HG03097 (cell line): Measurements from ENCODE around the gene SLC9A9.

Experiments used
- ATAC-seq: cut with Tn5 transposase; IDR thresholded peaks from one replicate; pipeline ENCODE4 v1.9.1; 2021; ENCODE audit not compliant: unreplicated experiment, low FRiP score

The SLC9A9 gene

GRCh38 chr3:143479727-143480126, 368.5 kb downstream of the SLC9A9 start:
- ATAC-seq = no peak

- ATAC-seq = no peak
Measured at GRCh38 chr3:143478115-143478693, 370.1 kb downstream of the SLC9A9 start.

- ATAC-seq = no peak
Measured at GRCh38 chr3:143476965-143477640, 371.2 kb downstream of the SLC9A9 start.

GRCh38 chr3:143475981-143476380, 372.3 kb downstream of the SLC9A9 start:
- ATAC-seq = no peak

GRCh38 chr3:143472731-143473523, 375.3 kb downstream of the SLC9A9 start:
- ATAC-seq = no peak

DNA sequence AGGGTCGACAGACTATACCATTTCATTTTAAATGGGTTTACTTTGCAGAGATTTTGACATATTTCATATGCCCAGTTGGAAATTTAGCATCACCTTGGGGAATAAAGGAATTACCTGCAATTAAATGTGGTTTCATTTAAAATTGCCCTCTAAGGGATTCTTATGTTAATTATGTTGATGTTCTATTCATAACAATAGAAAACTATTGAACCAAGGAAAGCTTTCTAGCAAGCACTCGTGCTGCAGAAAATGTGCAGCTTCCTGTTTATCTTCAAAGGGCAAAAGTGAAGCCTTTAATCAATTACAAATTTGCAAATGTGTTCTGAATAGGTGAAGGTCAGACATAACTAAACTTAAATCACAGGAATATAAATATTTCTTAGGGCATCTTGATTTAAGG, 376.6 kb downstream of the SLC9A9 start:
- ATAC-seq = no peak

- no peak for ATAC-seq
Measured at GRCh38 chr3:143469159-143469558, 379.1 kb downstream of the SLC9A9 start.

DNA sequence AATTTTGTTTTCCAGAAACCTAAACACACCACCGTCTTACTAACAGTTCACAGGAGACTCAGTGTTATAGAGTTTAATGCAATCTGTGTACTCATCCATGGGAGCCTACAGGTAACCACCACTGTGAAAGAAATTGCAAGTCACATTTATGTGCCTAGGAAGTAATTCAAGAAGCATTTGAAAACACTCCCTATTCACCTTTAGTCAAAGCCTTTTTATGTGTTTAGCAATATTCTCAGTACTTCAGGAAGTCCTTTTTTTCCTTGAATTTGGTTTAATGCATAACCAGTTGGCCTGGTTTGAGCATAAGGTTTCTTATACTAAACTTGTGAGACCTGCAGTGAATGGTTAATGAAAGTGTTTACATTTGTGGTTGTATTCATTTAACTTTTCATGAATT, 382.6 kb downstream of the SLC9A9 start:
- no peak for ATAC-seq

GRCh38 chr3:143464850-143465249, 383.4 kb downstream of the SLC9A9 start:
- peak; percentile 48 for ATAC-seq

DNA sequence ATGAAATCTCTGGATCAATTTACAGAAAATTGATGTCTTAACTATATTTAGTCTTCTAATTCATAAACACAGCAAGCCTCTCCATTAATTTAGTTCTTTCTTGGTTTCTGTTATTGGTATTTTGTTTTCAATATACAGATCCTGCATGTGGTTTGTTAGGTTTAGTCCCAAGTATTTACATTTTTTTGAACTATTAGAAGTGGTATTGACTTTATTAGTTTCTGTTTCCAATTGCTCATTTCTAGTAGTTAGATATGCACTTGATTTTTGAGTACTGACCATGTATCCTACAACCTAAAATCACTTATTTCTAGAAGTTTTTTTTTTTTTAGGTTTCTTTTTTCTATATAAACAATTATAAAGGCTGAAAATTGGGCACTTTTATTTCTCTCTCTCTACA, 392.8 kb downstream of the SLC9A9 start:
- ATAC-seq = no peak

GRCh38 chr3:143450632-143451031, 397.6 kb downstream of the SLC9A9 start:
- no peak for ATAC-seq

- no peak for ATAC-seq
Measured at GRCh38 chr3:143447491-143447890, 400.8 kb downstream of the SLC9A9 start.

DNA sequence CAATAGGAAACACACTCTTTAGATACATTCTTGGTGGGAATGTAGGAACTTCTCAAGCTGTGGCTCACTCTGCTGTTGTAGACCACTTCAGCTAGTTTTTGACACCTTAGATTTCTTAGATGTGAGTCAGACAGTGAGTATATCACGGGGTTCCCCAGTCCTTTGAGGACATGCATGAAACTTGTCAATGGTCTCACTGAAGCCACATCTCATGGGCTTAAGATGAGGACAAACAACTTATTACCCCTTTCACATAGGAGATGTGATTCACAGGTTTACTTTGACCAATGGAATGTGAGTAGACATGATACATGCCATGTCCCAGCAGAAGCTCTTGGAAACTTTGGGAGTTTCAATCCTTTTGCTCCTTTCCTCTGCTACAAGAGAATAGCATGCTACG, 403.1 kb downstream of the SLC9A9 start:
- ATAC-seq = peak; percentile 77

DNA sequence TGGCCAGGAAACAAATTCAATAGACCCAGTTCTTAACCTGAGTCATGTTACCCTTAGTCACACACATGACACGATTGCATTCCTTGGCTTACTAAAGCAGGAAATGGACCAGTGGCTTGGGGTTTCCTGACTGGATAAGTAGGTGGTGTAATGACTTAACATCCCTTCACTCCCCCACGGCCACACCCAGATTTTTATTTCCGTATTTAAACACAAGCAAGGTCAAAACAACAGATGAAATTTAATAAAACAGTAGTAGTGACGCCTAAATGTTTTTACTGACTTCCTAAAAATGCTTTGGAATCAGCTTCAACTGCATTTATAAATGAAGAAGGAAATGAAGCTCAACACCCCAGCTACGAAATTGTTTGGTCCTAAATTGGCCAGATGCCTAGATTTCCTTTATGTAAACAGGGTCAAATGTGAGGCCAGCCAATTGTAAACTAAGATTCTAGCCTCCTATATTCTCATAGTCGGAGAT, 404.4 kb downstream of the SLC9A9 start:
- ATAC-seq = no peak

GRCh38 chr3:143442814-143443447, 405.3 kb downstream of the SLC9A9 start:
- ATAC-seq = no peak

GRCh38 chr3:143441516-143442171, 406.6 kb downstream of the SLC9A9 start:
- no peak for ATAC-seq

DNA sequence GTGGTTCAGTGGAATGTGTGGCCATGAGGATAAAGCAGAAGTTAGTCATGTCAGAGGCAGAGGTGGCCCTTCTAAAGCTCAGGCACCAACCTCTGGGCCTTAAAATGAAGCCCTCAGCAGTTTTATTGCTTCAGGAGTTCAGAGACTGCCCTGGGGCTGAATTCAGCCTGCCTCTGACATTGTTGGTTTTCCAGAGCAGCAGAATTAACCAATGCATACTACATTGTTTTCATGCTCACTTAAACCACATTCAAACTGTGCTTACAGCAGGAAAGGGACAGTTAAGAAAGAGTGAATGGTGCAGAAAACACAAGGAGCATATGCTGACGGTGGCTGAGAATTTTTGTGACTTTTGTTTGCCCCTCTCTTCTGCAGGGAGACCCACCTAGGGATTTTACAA, 408.5 kb downstream of the SLC9A9 start:
- no peak for ATAC-seq

DNA sequence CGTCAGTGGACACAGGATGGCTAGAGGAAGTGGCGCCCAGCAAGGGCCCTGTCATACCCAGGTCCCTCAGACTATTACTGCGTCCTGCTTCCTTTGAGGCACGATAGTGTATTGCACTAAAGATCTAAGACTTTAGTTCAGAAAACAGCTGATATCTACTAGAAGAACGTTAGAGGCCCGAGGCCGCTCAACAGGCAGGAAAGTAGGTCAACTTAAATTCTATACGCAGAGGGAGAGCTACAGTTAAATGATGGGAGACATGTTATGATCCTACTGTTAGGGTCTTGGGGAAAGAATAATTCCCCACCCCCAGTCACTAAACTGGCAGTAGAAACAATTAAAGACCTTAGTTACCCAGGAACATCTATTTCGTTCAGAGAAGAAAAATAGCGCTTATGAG, 410.9 kb downstream of the SLC9A9 start:
- ATAC-seq = no peak

- no peak for ATAC-seq
Measured at GRCh38 chr3:143436231-143436930, 411.9 kb downstream of the SLC9A9 start.

DNA sequence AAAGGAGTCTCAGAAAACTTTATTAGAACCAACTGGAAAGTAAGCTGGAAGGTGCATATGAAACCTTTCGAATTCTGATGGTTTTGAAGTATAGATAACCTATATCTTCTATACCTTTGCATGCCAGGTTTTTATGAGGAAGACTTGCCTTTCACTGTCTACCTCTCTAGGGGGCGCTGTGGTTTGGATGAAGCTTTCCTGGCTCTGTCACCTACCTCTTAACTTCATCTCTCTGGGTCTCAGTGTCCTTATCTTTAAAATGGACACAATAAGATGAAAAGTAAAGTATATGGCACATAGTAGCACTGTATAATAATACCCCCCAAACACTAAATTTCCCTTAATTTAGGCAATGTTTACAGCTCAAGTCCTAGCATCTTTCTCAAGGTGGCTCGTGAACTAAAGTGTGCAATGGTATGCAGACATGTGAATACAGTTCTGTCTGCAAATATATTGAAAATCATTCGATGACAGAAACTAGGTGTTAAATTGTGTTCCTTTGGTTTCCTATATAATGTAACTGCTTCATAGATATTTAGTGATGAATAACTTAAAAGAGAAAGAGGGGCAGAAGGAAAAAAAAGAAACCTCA, 414.4 kb downstream of the SLC9A9 start:
- ATAC-seq = no peak
